HepG2 (cell line): ENCODE results near the gene RHBG. TPM values are rescaled to one million over a fixed set of nuclear protein-coding genes. Genes with fewer than 3 reads are reported as not detected.

ENCODE experiments used
- ATAC-seq: fragments of 200-7000 bp; cut with Tn5 transposase; 3 replicates; pipeline ENCODE4 v1.9.1; 2020; ENCODE audit warnings: mild to moderate bottlenecking, moderate library complexity
- BruUV-seq: library from RNA; stranded (reverse); fragments of 400-500 nt; replicated peaks from 2 replicates; lab custom pipeline; 2021; lab: Mats Ljungman, UMichigan
- CTCF ChIA-PET: fragments of 300-600 bp; formaldehyde crosslinking; extraction: SDS; loops from one replicate; lab custom pipeline; 2021; ENCODE audit warnings: low total read pairs, inconsistent platforms, low intra/inter-chr PET ratio; lab: Yijun Ruan, JAX
- POLR2A ChIA-PET: fragments of 350-600 bp; sonication (Branson Sonifier 250); formaldehyde crosslinking; loops from one replicate; lab custom pipeline; 2020; ENCODE audit warnings: antibody characterized with exemption, inconsistent platforms; lab: Yijun Ruan, JAX
- DNase-seq: peaks from one replicate; pipeline ENCODE4 v3.0.0-alpha.2; 2015; ENCODE audit warnings: low spot score
- FAIRE-seq: peaks from 3 replicates; lab custom pipeline; 2011; peaks lifted over from hg19 to GRCh38; lab: Jason Lieb, UNC
- H2AFZ ChIP-seq: one replicate; pipeline ENCODE4 v1.6.1; 2011; ENCODE audit warnings: low read length, inconsistent platforms
- H3K27ac ChIP-seq: fragments of 300-600 bp; 3 replicates; pipeline ENCODE4 v1.8.0; 2011; ENCODE audit warnings: mixed run types, mild to moderate bottlenecking, mixed read lengths, low read length, inconsistent platforms; ENCODE audit not compliant: insufficient read depth; ENCODE audit errors: extremely low read length
- H3K27me3 ChIP-seq, 2 experiments: fragments of 200-600 bp in 1 of 2; 2 replicates in 1 of 2; 3 replicates in 1 of 2; pipeline versions ENCODE4 v1.6.0 to v1.8.0; 2011; ENCODE audit warnings: low read length in 2 of 2, mild to moderate bottlenecking in 2 of 2, moderate library complexity in 2 of 2, inconsistent platforms in 1 of 2; ENCODE audit not compliant: insufficient read depth in 2 of 2, control insufficient read depth in 1 of 2
- H3K36me3 ChIP-seq, 2 experiments: fragments of 200-600 bp in 1 of 2; replicated peaks in 1 of 2; 2 replicates in 1 of 2; 3 replicates in 1 of 2; pipeline versions ENCODE4 v1.5.1 to v1.8.0; 2011; ENCODE audit warnings: low read length in 2 of 2, inconsistent platforms in 1 of 2; ENCODE audit not compliant: insufficient read depth in 2 of 2, control insufficient read depth in 1 of 2
- H3K4me1 ChIP-seq: 2 replicates; pipeline ENCODE4 v1.5.1; 2012; ENCODE audit warnings: low read length, inconsistent platforms; ENCODE audit not compliant: insufficient read depth
- H3K4me2 ChIP-seq: 2 replicates; pipeline ENCODE4 v1.6.0; 2011; ENCODE audit warnings: low read depth, low read length, inconsistent platforms
- H3K4me3 ChIP-seq, 3 experiments: fragments of 200-600 bp in 1 of 3; sonication (generic), shearing (Covaris generic) in 1 of 3; replicated peaks in 1 of 3; 2 replicates each; pipeline ENCODE4 v1.5.1; 2011 to 2016; ENCODE audit warnings: low read length in 3 of 3, inconsistent platforms in 2 of 3, low read depth in 2 of 3, mild to moderate bottlenecking in 2 of 3, control low read depth in 1 of 3, mixed read lengths in 1 of 3; ENCODE audit not compliant: insufficient read depth in 1 of 3
- H3K79me2 ChIP-seq: one replicate; pipeline ENCODE4 v1.6.1; 2011; ENCODE audit warnings: low read length, inconsistent platforms; ENCODE audit not compliant: insufficient read depth
- H3K9ac ChIP-seq: 2 replicates; pipeline ENCODE4 v1.6.0; 2011; ENCODE audit warnings: mild to moderate bottlenecking, low read depth, low read length, inconsistent platforms; ENCODE audit not compliant: insufficient read depth
- H3K9me3 ChIP-seq: 2 replicates; pipeline ENCODE4 v1.5.1; 2012; ENCODE audit warnings: mild to moderate bottlenecking, low read length
- H4K20me1 ChIP-seq: 2 replicates; pipeline ENCODE4 v1.6.0; 2011; ENCODE audit warnings: inconsistent platforms, mild to moderate bottlenecking, low read length, moderate library complexity; ENCODE audit not compliant: insufficient read depth
- DRAP1 ChIP-seq: IDR thresholded peaks from 2 replicates; pipeline ENCODE4 v1.6.1; 2016; ENCODE audit warnings: missing genetic modification reagents, missing compliant biosample characterization
- GATAD1 ChIP-seq: IDR thresholded peaks from 2 replicates; pipeline ENCODE4 v1.6.1; 2016; ENCODE audit warnings: missing genetic modification reagents, missing compliant biosample characterization
- HMG20B ChIP-seq: conservative IDR thresholded peaks from 2 replicates; pipeline ENCODE4 v1.6.1; 2016; ENCODE audit warnings: missing genetic modification reagents, missing compliant biosample characterization
- JARID2 ChIP-seq: sonication (generic); formaldehyde crosslinking; IDR thresholded peaks from 2 replicates; pipeline ENCODE4 v1.8.1; 2023; ENCODE audit warnings: missing genetic modification reagents, inconsistent platforms; ENCODE audit not compliant: insufficient replicate concordance
- KDM4B ChIP-seq: sonication (generic); formaldehyde crosslinking; IDR thresholded peaks from 2 replicates; pipeline ENCODE4 v1.4.0; 2020; ENCODE audit warnings: missing genetic modification reagents
- KLF13 ChIP-seq: sonication (generic); formaldehyde crosslinking; IDR thresholded peaks from 2 replicates; pipeline ENCODE4 v1.4.0; 2020; ENCODE audit warnings: mild to moderate bottlenecking, missing genetic modification reagents
- NFYB ChIP-seq: sonication (generic); formaldehyde crosslinking; IDR thresholded peaks from 2 replicates; pipeline ENCODE4 v1.4.0; 2020; ENCODE audit warnings: missing genetic modification reagents
- NFYC ChIP-seq: IDR thresholded peaks from 2 replicates; pipeline ENCODE4 v1.6.1; 2016; ENCODE audit warnings: missing genetic modification reagents, missing compliant biosample characterization
- NR2F6 ChIP-seq, 2 experiments: IDR thresholded peaks; 2 replicates each; pipeline ENCODE4 v1.6.1; 2016; ENCODE audit warnings: antibody characterized with exemption in 1 of 2, mild to moderate bottlenecking in 1 of 2
- PLRG1 ChIP-seq: fragments of 450-650 bp; conservative IDR thresholded peaks from 2 replicates; pipeline ENCODE4 v1.6.1; 2016
- POLR2AphosphoS5 ChIP-seq: IDR thresholded peaks from 2 replicates; pipeline ENCODE4 v1.6.1; 2012; ENCODE audit warnings: low read depth, low read length
- SOX13 ChIP-seq, 3 experiments: fragments of 450-650 bp in 1 of 3; sonication (generic) in 1 of 3; formaldehyde crosslinking in 1 of 3; IDR thresholded peaks in 2 of 3; conservative IDR thresholded peaks in 1 of 3; 2 replicates each; pipeline versions ENCODE4 v1.5.0 to v1.6.1; 2016 to 2020; ENCODE audit warnings: antibody characterized with exemption in 1 of 3, mild to moderate bottlenecking in 1 of 3, missing compliant biosample characterization in 1 of 3, missing genetic modification reagents in 1 of 3, moderate library complexity in 1 of 3
- TAF15 ChIP-seq: fragments of 200-400 bp; formaldehyde crosslinking; IDR thresholded peaks from one replicate; pipeline ENCODE4 v1.6.1; 2018; ENCODE audit warnings: mild to moderate bottlenecking, low read depth, low read length; ENCODE audit not compliant: poor library complexity, severe bottlenecking
- U2AF2 ChIP-seq: fragments of 200-400 bp; formaldehyde crosslinking; IDR thresholded peaks from 2 replicates; pipeline ENCODE4 v1.6.1; 2017; ENCODE audit warnings: low read depth, mild to moderate bottlenecking, low read length
- ZNF230 ChIP-seq: sonication (generic); formaldehyde crosslinking; IDR thresholded peaks from 2 replicates; pipeline ENCODE4 v1.4.0; 2020; ENCODE audit warnings: mild to moderate bottlenecking, missing genetic modification reagents
- ZNF530 ChIP-seq: sonication (generic); formaldehyde crosslinking; IDR thresholded peaks from 2 replicates; pipeline ENCODE4 v1.5.0; 2020; ENCODE audit warnings: low read depth, mild to moderate bottlenecking, missing genetic modification reagents
- WGBS: methylation state at CpG from one replicate; pipeline ENCODE4 v1.1.6; 2017; ENCODE audit warnings: low lambda C conversion rate; 5-methylcytosine and 5-hydroxymethylcytosine counted together
- in situ Hi-C: cut with HindIII; loops from 2 replicates; pipeline ENCODE4 v1.10.0; 2017; ENCODE audit warnings: low pct_unique_long_range_greater_than_20kb; ENCODE audit not compliant: extremely low pct_ligation_motif_present
- intact Hi-C: fragments of 100-400 bp; cut with micrococcal nuclease; formaldehyde crosslinking; loops from one replicate; pipeline ENCODE4 v1.10.0; 2022; ENCODE audit not compliant: unreplicated experiment
- polyA plus RNA-seq, 8 experiments: library from polyadenylated mRNA; depleted of rRNA in 3 of 8; stranded (reverse) in 7 of 8; unstranded in 1 of 8; fragments of >200 nt; fragmentation: Illumina TruSeq in 4 of 8; extraction: Trizol in 4 of 8; gene quantifications; 2 replicates each; pipeline versions ENCODE4 v1.2.1 to v1.2.3, GENCODE V29; 2011 to 2016; ENCODE audit warnings: low read depth in 4 of 8, missing spikeins in 1 of 8, mixed read lengths in 1 of 8; ENCODE audit not compliant: insufficient read depth in 1 of 8
- total RNA-seq, 5 experiments: library from RNA; depleted of rRNA; stranded (reverse); fragments of >200 nt; fragmentation: Illumina TruSeq; extraction: Trizol; gene quantifications; 2 replicates each; pipeline ENCODE4 v1.2.3, GENCODE V29; 2016; ENCODE audit warnings: low read depth in 1 of 5
- TF ChIP-seq, protein P1 (sequence below): sonication (generic); formaldehyde crosslinking; IDR thresholded peaks from 2 replicates; pipeline ENCODE4 v1.5.0; 2020; ENCODE audit warnings: mild to moderate bottlenecking, missing genetic modification reagents

The RHBG gene
- total and polyA plus RNA-seq, 2 of the 13 experiments (the other 11 are each of a cell fraction or from before 2014, with no cell fraction given): 61.8 to 73.5 TPM

GRCh38 chr1:156365754-156366153 lies 3.3 kb upstream of the RHBG start (continued):
- TF ChIP-seq NFYB (CRISPR knock-in tag) (peak; percentile 27; the same call in 1 of the 2 replicates), U2AF2 (no peak), KDM4B (CRISPR knock-in tag) (no peak), NR2F6 (IDR thresholded peaks at IDR 0.05) (peak; percentile 8; the same call in 1 of the 2 replicates), NR2F6 (CRISPR knock-in tag; IDR thresholded peaks at IDR 0.05) (no peak), ZNF530 (no peak), JARID2 (no peak), POLR2AphosphoS5 (0 out of 2 replicates have a peak, but pooled peaks have one; percentile 34), TAF15 (no peak), PLRG1 (no peak)

GRCh38 chr1:156366378-156367166 lies 2.4 kb upstream of the RHBG start:
- intact Hi-C loops: no loop called here
- FAIRE-seq: no peak
- WGBS: 13% methylated on average over 1 of the region's 5 CpGs
- peak overlapping the region; percentile 98 for H3K4me2 ChIP-seq
- H3K4me3 ChIP-seq: peak overlapping the region; percentile 70 to 91 (median 90)
- no peaks in the 10 kb centered on the region for H4K20me1 ChIP-seq
- no peak for DNase-seq
- H3K9ac ChIP-seq: peak overlapping the region; percentile 90
- peak overlapping the region; percentile 98 for H3K27ac ChIP-seq
- H3K36me3 ChIP-seq: no peaks in the 10 kb centered on the region
- in situ Hi-C loops: no loop called here
- H2AFZ ChIP-seq: no peak overlapping the region
- H3K4me1 ChIP-seq: peaks cover 62% of the 10 kb centered on the region
- H3K79me2 ChIP-seq: peaks cover 19% of the 10 kb centered on the region
- no TSS peak for BruUV-seq
- no peaks in the 10 kb centered on the region; a peak in 1 of 5 replicates for H3K27me3 ChIP-seq
- ChIA-PET POLR2A (interaction anchor here (0.5 to 8.5 kb wide), 5 partner anchors 15 to 1759 kb away, joined by 3 to 189 read pairs (median 4); partner anchors contain the start of genes ADAR, CCT3 and TSACC), CTCF (no interaction called here)
- peak; percentile 12 for ATAC-seq
- no peaks in the 10 kb centered on the region for H3K9me3 ChIP-seq
- no peak for TF ChIP-seq SOX13 (IDR thresholded peaks at IDR 0.05)
- no peak for TF ChIP-seq SOX13 (CRISPR knock-in tag; conservative IDR thresholded peaks at IDR 0.05 in 1 of 2, IDR thresholded peaks at IDR 0.05 in 1 of 2)
- TF ChIP-seq DRAP1 (CRISPR knock-in tag): 0 out of 2 replicates have a peak, but pooled peaks have one; percentile 9
- no peak for TF ChIP-seq ZNF230 (CRISPR knock-in tag)
- TF ChIP-seq HMG20B (CRISPR knock-in tag): no peak
- TF ChIP-seq KLF13 (CRISPR knock-in tag): no peak
- TF ChIP-seq GATAD1: 0 out of 2 replicates have a peak, but pooled peaks have one; percentile 2
- TF ChIP-seq NFYC (CRISPR knock-in tag): 0 out of 2 replicates have a peak, but pooled peaks have one; percentile 13
- TF ChIP-seq, protein P1, sequence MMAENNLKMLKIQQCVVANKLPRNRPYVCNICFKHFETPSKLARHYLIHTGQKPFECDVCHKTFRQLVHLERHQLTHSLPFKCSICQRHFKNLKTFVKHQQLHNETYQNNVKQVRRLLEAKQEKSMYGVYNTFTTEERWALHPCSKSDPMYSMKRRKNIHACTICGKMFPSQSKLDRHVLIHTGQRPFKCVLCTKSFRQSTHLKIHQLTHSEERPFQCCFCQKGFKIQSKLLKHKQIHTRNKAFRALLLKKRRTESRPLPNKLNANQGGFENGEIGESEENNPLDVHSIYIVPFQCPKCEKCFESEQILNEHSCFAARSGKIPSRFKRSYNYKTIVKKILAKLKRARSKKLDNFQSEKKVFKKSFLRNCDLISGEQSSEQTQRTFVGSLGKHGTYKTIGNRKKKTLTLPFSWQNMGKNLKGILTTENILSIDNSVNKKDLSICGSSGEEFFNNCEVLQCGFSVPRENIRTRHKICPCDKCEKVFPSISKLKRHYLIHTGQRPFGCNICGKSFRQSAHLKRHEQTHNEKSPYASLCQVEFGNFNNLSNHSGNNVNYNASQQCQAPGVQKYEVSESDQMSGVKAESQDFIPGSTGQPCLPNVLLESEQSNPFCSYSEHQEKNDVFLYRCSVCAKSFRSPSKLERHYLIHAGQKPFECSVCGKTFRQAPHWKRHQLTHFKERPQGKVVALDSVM: 0 out of 2 replicates have a peak, but pooled peaks have one; percentile 10
